C4-2B (cell line): Measurements from ENCODE around the gene ANKRD30B.
"Not testable (repeated sequence)": the region's sequence is repeated elsewhere in the genome, so short reads cannot be mapped to it uniquely, and the experiment has no call there.

Source experiments
- CTCF ChIP-seq: fragments of 450-650 bp; conservative IDR thresholded peaks from 2 replicates; pipeline ENCODE4 v1.5.1; 2017; ENCODE audit warnings: mild to moderate bottlenecking
- ZFX ChIP-seq: fragments of 450-650 bp; IDR thresholded peaks from 2 replicates; pipeline ENCODE4 v1.6.1; 2017

GRCh38 chr18:14797969-14798764 lies 50.2 kb downstream of the ANKRD30B start:
- TF ChIP-seq CTCF, ZFX: not testable (repeated sequence)
